ENCODE results near the gene LINC01488. TPM values are rescaled to one million over a fixed set of nuclear protein-coding genes. Genes with fewer than 3 reads are reported as not detected.

LINC01488 gene
- polyA plus RNA-seq, 1 of the 3 experiments (the other 2 are of a cell fraction), result not detected

DNA sequence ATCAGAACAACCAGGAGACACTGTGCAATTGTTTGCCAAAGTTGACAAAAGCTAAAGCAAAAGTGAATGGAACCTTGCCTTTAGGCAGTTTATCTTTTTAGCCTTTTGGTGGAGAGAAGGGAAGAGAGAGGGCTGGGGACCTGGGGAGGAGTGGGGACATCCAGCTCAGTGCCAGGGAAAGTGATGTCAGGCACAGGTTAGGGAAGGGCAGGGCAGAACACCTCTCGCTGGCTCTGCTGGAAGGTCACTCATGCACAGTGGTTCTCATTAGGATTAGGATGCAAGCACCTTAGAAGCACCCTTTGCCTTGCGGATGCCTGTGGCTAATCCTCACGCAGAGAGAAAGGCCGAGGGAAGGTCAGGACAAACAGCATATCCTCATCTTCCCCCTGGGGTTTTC is 14.3 kb upstream of the LINC01488 start:
- H3K36me3 ChIP-seq (replicated peaks in 1 of 2; ENCODE audit: control insufficient read depth in 1 of 2, insufficient read depth in 2 of 2, low read length in 1 of 2), result no peaks in the 10 kb centered on the region
- no peak for DNase-seq
- no peak overlapping the region for H3K4me2 ChIP-seq
- CTCF ChIA-PET, result no interaction called here
- no peak overlapping the region for H3K27ac ChIP-seq (ENCODE audit: low read depth in 2 of 2, low read length in 1 of 2)
- POLR2A ChIA-PET, result no interaction called here
- no peaks in the 10 kb centered on the region for H3K9me3 ChIP-seq
- TF ChIP-seq RAD21 (IDR thresholded peaks at IDR 0.05; ENCODE audit: low read length) (no peak), TCF12 (IDR thresholded peaks at IDR 0.05) (no peak), RXRA (IDR thresholded peaks at IDR 0.05; ENCODE audit: borderline replicate concordance, low read depth) (no peak), CHD2 (IDR thresholded peaks at IDR 0.05; ENCODE audit: low read length, partially characterized antibody) (no peak), NFIC (IDR thresholded peaks at IDR 0.05; ENCODE audit: borderline replicate concordance) (no peak), POLR2AphosphoS5 (IDR thresholded peaks at IDR 0.05; ENCODE audit: low read depth, low read length) (no peak), NRF1 (IDR thresholded peaks at IDR 0.05; ENCODE audit: low read depth, low read length) (no peak), TAF1 (IDR thresholded peaks at IDR 0.05; ENCODE audit: borderline replicate concordance, low read depth, low read length) (no peak), TEAD4 (IDR thresholded peaks at IDR 0.05; ENCODE audit: borderline replicate concordance, insufficient read depth) (no peak), RCOR1 (IDR thresholded peaks at IDR 0.05; ENCODE audit: low read length) (no peak)
- H3K79me2 ChIP-seq (ENCODE audit: insufficient read depth), result no peaks in the 10 kb centered on the region
- H3K9ac ChIP-seq, result no peak overlapping the region
- no peaks in the 10 kb centered on the region for H4K20me1 ChIP-seq (ENCODE audit: insufficient read depth)
- peaks cover 0 to 10% of the 10 kb centered on the region in 2 experiments; a peak in 1 of 4 replicates for H3K4me1 ChIP-seq (ENCODE audit: control insufficient read depth in 1 of 2, insufficient read depth in 2 of 2, low read depth in 1 of 2, low read length in 1 of 2)
- H3K27me3 ChIP-seq (ENCODE audit: insufficient read depth), result no peaks in the 10 kb centered on the region
- H3K9me2 ChIP-seq, result no peaks in the 10 kb centered on the region
- H2AFZ ChIP-seq (ENCODE audit: low read depth), result no peak overlapping the region
- H3K4me3 ChIP-seq (ENCODE audit: low read depth in 2 of 2, low read length in 1 of 2), result no peak overlapping the region
- H3F3A ChIP-seq (replicated peaks; ENCODE audit: insufficient read depth), result no peaks in the 10 kb centered on the region
- WGBS (ENCODE audit: low lambda C conversion rate), result 100% methylated on average over 4 of the region's 4 CpGs

DNA sequence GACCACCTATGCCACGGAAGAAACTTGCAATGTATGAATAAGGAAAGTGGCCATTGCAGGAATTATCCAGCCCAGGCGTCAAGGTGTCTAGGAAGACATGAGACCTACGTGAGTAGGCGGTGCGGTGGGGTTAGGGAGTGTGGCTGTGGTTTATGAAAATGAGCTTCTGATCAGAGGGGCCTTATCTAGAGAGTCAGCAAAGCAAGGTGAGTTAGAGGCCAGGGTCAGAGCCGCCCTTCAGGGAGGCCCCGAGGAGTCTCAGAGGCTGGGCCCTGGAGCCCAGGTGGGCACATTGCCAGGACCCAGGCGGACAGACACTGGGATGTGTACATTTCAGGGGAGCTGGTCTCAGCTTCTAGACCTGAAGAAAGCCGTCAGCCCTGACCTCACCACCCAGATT is 13.8 kb upstream of the LINC01488 start:
- no peak for DNase-seq
- TF ChIP-seq EP300 (IDR thresholded peaks at IDR 0.05; ENCODE audit: borderline replicate concordance in 1 of 2, low read depth in 1 of 2, low read length in 1 of 2), result no peak
- no peak for TF ChIP-seq GATA2 (CRISPR knock-in tag; IDR thresholded peaks at IDR 0.05)
- no peak for TF ChIP-seq RAD21 (IDR thresholded peaks at IDR 0.05; ENCODE audit: low read length)
- Histone ChIP-seq H3K4me2 (no peak overlapping the region), H3K9me2 (no peaks in the 10 kb centered on the region), H3K79me2 (ENCODE audit: insufficient read depth) (no peaks in the 10 kb centered on the region), H3K27me3 (ENCODE audit: insufficient read depth) (no peaks in the 10 kb centered on the region), H3F3A (replicated peaks; ENCODE audit: insufficient read depth) (no peaks in the 10 kb centered on the region), H3K27ac (ENCODE audit: low read depth in 2 of 2, low read length in 1 of 2) (no peak overlapping the region), H3K9ac (no peak overlapping the region), H3K36me3 (replicated peaks in 1 of 2; ENCODE audit: control insufficient read depth in 1 of 2, insufficient read depth in 2 of 2, low read length in 1 of 2) (no peaks in the 10 kb centered on the region), H3K4me1 (ENCODE audit: control insufficient read depth in 1 of 2, insufficient read depth in 2 of 2, low read depth in 1 of 2, low read length in 1 of 2) (peaks cover 0 to 10% of the 10 kb centered on the region in 2 experiments; a peak in 1 of 4 replicates), H3K9me3 (no peaks in the 10 kb centered on the region), H4K20me1 (ENCODE audit: insufficient read depth) (no peaks in the 10 kb centered on the region), H2AFZ (ENCODE audit: low read depth) (no peak overlapping the region), H3K4me3 (ENCODE audit: low read depth in 2 of 2, low read length in 1 of 2) (no peak overlapping the region)
- POLR2A ChIA-PET, result no interaction called here
- CTCF ChIA-PET, result no interaction called here
- WGBS (ENCODE audit: low lambda C conversion rate), result 89% methylated on average over 9 of the region's 9 CpGs

DNA sequence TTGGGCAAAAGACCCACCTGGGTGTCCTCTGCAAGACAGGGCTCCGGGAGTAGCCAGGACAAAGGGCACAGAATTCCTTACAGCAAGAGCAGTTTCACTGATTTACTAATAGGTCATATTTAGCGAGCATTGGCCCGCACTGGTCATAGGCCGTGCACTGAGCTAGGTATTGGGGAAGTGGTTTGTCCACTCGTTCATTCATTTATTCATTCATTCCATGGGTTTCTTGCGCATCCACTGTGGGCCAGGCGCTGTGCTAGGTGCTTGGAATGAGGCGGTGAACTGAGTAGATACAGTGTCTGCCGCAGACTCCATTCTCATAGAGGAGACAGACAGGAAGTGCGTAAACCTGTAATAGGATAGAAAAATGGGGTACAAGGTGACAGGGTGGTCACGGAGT is 13.2 kb upstream of the LINC01488 start:
- ChIA-PET POLR2A (no interaction called here), CTCF (no interaction called here)
- H3K4me1 ChIP-seq (ENCODE audit: control insufficient read depth in 1 of 2, insufficient read depth in 2 of 2, low read depth in 1 of 2, low read length in 1 of 2), result peaks cover 0 to 8% of the 10 kb centered on the region in 2 experiments; a peak in 1 of 4 replicates
- H3K4me2 ChIP-seq, result no peak overlapping the region
- H2AFZ ChIP-seq (ENCODE audit: low read depth), result no peak overlapping the region
- H3K9me3 ChIP-seq, result no peaks in the 10 kb centered on the region
- no peaks in the 10 kb centered on the region for H3K9me2 ChIP-seq
- no peak overlapping the region for H3K27ac ChIP-seq (ENCODE audit: low read depth in 2 of 2, low read length in 1 of 2)
- H3F3A ChIP-seq (replicated peaks; ENCODE audit: insufficient read depth), result no peaks in the 10 kb centered on the region
- H4K20me1 ChIP-seq (ENCODE audit: insufficient read depth), result no peaks in the 10 kb centered on the region
- H3K79me2 ChIP-seq (ENCODE audit: insufficient read depth), result no peaks in the 10 kb centered on the region
- no peaks in the 10 kb centered on the region for H3K27me3 ChIP-seq (ENCODE audit: insufficient read depth)
- 81% methylated on average over 11 of the region's 11 CpGs for WGBS (ENCODE audit: low lambda C conversion rate)
- DNase-seq, result no peak
- H3K9ac ChIP-seq, result no peak overlapping the region
- no peak overlapping the region for H3K4me3 ChIP-seq (ENCODE audit: low read depth in 2 of 2, low read length in 1 of 2)
- H3K36me3 ChIP-seq (replicated peaks in 1 of 2; ENCODE audit: control insufficient read depth in 1 of 2, insufficient read depth in 2 of 2, low read length in 1 of 2), result no peaks in the 10 kb centered on the region
- no peak for TF ChIP-seq JUND (IDR thresholded peaks at IDR 0.05)
- TF ChIP-seq RCOR1 (IDR thresholded peaks at IDR 0.05; ENCODE audit: low read length), result no peak
- TF ChIP-seq, protein P1, sequence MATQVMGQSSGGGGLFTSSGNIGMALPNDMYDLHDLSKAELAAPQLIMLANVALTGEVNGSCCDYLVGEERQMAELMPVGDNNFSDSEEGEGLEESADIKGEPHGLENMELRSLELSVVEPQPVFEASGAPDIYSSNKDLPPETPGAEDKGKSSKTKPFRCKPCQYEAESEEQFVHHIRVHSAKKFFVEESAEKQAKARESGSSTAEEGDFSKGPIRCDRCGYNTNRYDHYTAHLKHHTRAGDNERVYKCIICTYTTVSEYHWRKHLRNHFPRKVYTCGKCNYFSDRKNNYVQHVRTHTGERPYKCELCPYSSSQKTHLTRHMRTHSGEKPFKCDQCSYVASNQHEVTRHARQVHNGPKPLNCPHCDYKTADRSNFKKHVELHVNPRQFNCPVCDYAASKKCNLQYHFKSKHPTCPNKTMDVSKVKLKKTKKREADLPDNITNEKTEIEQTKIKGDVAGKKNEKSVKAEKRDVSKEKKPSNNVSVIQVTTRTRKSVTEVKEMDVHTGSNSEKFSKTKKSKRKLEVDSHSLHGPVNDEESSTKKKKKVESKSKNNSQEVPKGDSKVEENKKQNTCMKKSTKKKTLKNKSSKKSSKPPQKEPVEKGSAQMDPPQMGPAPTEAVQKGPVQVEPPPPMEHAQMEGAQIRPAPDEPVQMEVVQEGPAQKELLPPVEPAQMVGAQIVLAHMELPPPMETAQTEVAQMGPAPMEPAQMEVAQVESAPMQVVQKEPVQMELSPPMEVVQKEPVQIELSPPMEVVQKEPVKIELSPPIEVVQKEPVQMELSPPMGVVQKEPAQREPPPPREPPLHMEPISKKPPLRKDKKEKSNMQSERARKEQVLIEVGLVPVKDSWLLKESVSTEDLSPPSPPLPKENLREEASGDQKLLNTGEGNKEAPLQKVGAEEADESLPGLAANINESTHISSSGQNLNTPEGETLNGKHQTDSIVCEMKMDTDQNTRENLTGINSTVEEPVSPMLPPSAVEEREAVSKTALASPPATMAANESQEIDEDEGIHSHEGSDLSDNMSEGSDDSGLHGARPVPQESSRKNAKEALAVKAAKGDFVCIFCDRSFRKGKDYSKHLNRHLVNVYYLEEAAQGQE (IDR thresholded peaks at IDR 0.05; ENCODE audit: low read depth, low read length), result no peak
- TF ChIP-seq SMC3 (IDR thresholded peaks at IDR 0.05; ENCODE audit: low read depth, low read length), result no peak
- TF ChIP-seq, protein P2, sequence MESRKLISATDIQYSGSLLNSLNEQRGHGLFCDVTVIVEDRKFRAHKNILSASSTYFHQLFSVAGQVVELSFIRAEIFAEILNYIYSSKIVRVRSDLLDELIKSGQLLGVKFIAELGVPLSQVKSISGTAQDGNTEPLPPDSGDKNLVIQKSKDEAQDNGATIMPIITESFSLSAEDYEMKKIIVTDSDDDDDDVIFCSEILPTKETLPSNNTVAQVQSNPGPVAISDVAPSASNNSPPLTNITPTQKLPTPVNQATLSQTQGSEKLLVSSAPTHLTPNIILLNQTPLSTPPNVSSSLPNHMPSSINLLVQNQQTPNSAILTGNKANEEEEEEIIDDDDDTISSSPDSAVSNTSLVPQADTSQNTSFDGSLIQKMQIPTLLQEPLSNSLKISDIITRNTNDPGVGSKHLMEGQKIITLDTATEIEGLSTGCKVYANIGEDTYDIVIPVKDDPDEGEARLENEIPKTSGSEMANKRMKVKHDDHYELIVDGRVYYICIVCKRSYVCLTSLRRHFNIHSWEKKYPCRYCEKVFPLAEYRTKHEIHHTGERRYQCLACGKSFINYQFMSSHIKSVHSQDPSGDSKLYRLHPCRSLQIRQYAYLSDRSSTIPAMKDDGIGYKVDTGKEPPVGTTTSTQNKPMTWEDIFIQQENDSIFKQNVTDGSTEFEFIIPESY (IDR thresholded peaks at IDR 0.05; ENCODE audit: borderline replicate concordance, low read depth), result no peak
- TF ChIP-seq, protein P3, sequence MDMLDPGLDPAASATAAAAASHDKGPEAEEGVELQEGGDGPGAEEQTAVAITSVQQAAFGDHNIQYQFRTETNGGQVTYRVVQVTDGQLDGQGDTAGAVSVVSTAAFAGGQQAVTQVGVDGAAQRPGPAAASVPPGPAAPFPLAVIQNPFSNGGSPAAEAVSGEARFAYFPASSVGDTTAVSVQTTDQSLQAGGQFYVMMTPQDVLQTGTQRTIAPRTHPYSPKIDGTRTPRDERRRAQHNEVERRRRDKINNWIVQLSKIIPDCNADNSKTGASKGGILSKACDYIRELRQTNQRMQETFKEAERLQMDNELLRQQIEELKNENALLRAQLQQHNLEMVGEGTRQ (IDR thresholded peaks at IDR 0.05; ENCODE audit: borderline replicate concordance, low read depth, low read length), result no peak
- TF ChIP-seq, protein P4, sequence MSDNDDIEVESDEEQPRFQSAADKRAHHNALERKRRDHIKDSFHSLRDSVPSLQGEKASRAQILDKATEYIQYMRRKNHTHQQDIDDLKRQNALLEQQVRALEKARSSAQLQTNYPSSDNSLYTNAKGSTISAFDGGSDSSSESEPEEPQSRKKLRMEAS (IDR thresholded peaks at IDR 0.05; ENCODE audit: low read depth), result no peak
